T47D (cell line): ENCODE results near the gene PPM1H.
"Not testable (repeated sequence)": the region's sequence is repeated elsewhere in the genome, so short reads cannot be mapped to it uniquely, and the experiment has no call there.

ENCODE experiments used
- DNase-seq, 2 experiments: peaks; one replicate each; pipeline versions ENCODE4 v3.0.0 to v3.0.0-alpha.2; 2011 to 2012; ENCODE audit warnings: low read depth in 1 of 2, low spot score in 1 of 2
- JUND ChIP-seq: IDR thresholded peaks from 2 replicates; pipeline ENCODE4 v1.6.1; 2012; ENCODE audit warnings: low read depth
- in situ Hi-C: cut with HindIII; loops from 2 replicates; pipeline ENCODE4 v1.10.0; 2016; ENCODE audit warnings: low sequenced_read_pairs, low pct_unique_long_range_greater_than_20kb

Gene PPM1H

DNA sequence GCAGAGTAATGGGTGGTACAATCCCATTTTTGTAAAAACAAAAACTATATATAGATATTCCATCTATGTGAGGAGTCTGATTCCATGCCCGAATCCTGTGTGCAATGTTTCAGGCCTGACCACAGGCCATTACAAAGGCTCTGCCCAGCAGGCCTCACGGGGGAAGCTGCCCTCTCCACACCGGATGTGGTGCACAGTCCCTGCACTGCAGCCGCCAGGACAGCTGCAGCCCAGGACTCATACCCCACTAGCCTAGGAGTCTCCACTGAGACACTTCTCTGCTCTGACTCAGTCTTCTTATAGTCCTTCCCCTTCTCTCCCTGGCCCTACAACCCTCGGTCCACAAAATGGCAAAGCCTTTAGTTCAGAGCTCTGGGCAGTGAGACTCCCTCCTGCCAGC is 190.4 kb downstream of the PPM1H start:
- in situ Hi-C loops: no loop called here
- TF ChIP-seq JUND: no peak
- no peak for DNase-seq

- DNase-seq: no peak
- in situ Hi-C loops: no loop called here
- TF ChIP-seq JUND: no peak
These were observed 195.5 kb downstream of the PPM1H start for GRCh38 chr12:62739266-62740015.

GRCh38 chr12:62738616-62739015 is 196.3 kb downstream of the PPM1H start:
- no peak for DNase-seq
- in situ Hi-C loops: no loop called here
- no peak for TF ChIP-seq JUND

- DNase-seq: no peak
- in situ Hi-C loops: no loop called here
- TF ChIP-seq JUND: no peak
These were observed 196.8 kb downstream of the PPM1H start for GRCh38 chr12:62738105-62738504.

- no peak for TF ChIP-seq JUND
- DNase-seq: no peak
- in situ Hi-C loops: no loop called here
These were observed 197.3 kb downstream of the PPM1H start for GRCh38 chr12:62737615-62738014.

DNA sequence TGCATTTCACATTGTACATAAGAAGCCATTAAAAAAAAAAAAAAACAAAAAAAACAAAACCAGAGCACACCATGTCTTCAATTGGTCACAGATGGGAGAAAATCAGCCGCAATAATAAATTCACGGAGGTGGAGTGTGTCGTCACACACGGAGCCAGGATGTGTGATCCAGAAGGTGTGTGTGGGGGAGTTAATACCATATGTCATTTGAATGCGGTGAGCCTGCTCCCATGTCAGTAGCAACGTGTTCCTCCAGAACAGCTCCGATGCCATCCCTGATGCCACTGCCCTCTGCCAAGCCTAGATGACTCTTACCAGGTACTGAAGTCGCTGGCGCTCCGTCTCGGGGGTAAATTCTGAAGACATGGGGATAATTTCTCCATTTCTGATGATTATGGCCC is 197.8 kb downstream of the PPM1H start:
- in situ Hi-C loops: no loop called here
- no peak for TF ChIP-seq JUND
- DNase-seq: no peak

DNA sequence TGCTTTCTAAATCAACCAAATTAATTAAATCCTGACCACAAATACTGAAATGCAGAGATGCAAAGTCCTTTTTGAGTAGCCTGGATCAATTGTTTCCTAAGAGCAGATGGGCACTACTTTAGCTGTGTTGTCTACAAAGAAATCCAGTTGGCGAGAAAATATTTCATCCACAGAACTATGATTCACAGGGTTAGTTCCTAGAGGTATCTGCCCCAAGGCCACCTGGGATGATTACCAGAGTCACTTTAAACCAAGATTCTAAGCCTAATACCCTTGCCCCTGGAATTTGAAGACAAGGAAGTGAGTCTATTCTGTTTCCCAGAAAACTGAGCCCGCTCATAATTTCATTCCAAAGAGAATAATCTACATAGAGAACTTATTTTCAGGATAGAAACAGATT is 198.4 kb downstream of the PPM1H start:
- DNase-seq: no peak
- in situ Hi-C loops: no loop called here
- TF ChIP-seq JUND: no peak

DNA sequence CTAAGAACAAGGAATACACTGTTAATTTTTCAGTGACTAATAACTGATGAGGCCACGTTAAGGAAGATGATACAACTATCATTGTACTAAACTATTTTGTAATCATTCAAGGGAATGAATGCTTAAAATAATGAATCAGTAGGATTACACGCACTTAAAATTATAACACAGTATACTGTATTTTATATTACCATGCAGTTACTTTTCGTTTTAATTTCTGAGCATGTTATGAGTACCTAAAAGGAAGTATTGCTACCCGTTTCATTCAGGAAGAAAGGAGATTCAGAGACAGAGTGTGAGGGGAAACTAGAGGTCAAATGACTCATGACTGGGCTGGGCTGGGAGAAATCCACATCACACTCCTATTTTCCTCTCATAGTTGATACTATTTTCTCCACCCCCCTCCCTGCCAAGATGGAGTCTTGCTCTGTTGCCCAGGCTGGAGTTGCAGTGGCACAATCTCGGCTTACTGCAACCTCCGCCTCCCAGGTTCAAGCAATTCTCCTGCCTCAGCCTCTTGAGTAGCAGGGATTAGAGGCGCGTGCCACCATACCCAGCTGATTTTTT is 202.0 kb downstream of the PPM1H start:
- DNase-seq: no peak

GRCh38 chr12:62731055-62731820 is 203.7 kb downstream of the PPM1H start:
- DNase-seq: no peak
- in situ Hi-C loops: no loop called here
- TF ChIP-seq JUND: no peak

More for the DNA sequence above, 202.0 kb downstream of the PPM1H start:
- in situ Hi-C loops: no loop called here
- no peak for TF ChIP-seq JUND

- peak in 1 of 2 experiments; percentile 31 for DNase-seq
- in situ Hi-C loops: no loop called here
- TF ChIP-seq JUND: no peak; the same call in 1 of the 2 replicates
These were observed 204.3 kb downstream of the PPM1H start for GRCh38 chr12:62730649-62731048.

DNA sequence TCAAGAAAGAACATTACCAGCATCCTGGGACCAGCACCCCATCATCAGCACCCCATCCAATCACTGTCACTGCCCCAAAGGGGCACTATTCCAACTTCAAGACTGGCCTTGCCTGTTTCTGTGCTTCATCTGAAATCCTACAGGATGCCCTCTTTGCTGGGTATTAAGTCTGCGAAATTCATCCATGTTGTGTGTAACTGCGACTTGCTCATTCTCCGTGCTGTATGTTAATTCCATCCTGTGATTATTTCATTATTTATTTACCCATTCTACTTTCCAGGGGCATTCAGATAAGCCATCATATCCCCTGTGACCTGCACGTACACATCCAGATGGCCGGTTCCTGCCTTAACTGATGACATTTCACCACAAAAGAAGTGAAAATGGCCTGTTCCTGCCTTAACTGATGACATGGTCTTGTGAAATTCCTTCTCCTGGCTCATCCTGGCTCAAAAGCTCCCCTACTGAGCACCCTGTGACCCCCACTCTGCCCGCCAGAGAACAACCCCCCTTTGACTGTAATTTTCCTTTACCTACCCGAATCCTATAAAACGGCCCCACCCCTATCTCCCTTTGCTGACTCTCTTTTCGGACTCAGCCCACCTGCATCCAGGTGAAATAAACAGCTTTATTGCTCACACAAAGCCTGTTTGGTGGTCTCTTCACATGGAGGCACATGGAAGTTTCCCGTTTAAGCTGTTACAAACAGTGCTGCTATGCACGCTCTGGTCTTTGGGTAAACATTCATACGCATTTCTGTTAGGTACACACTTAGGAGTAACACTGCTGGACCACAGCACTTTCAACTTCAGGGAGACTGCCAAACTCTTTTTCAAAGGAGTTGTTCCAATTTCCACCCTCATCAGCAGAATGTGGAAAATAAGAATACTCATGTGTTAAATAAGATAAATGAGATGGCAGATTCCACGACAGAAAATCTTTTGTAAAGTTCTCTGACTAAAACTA is 205.1 kb downstream of the PPM1H start:
- in situ Hi-C loops: not testable (repeated sequence)
- DNase-seq: peak; percentile 41 to 57

DNA sequence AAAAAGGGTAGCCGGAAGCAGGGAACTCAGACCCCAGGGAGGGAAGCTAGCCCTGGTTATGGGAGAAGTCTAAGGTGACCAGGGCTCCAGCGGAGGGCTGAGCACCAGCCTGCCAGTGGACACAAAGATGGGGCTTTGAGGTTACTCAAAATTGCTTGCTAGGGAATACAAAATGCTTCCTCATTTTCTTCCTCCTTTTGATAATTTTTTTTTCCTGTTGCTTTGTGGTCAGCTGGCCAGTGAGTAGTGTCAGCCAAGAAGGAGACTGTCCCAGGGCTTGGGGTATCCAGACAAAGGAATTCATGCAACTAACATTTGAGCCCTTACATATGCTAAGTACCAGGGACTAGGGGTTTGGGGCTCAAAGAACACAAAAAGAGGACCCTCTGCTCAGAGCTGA is 206.2 kb downstream of the PPM1H start:
- no peak for TF ChIP-seq JUND
- in situ Hi-C loops: no loop called here
- no peak for DNase-seq
